ENCODE measurements around the gene TXNDC11.

The TXNDC11 gene

GRCh38 chr16:11687601-11688519, 54.8 kb downstream of the TXNDC11 start:
- no peak for DNase-seq

- no peak for DNase-seq
Observed at GRCh38 chr16:11686713-11687380, 55.8 kb downstream of the TXNDC11 start.

GRCh38 chr16:11685844-11686618, 56.6 kb downstream of the TXNDC11 start:
- DNase-seq, result peak; percentile 19

GRCh38 chr16:11684231-11685025, 58.2 kb downstream of the TXNDC11 start:
- DNase-seq, result no peak

- peak; percentile 40 for DNase-seq
Observed at GRCh38 chr16:11683145-11683544, 59.5 kb downstream of the TXNDC11 start.

GRCh38 chr16:11682655-11683096, 60.0 kb downstream of the TXNDC11 start:
- DNase-seq, result peak; percentile 21

GRCh38 chr16:11681976-11682654, 60.5 kb downstream of the TXNDC11 start:
- peak; percentile 50 for DNase-seq

GRCh38 chr16:11681556-11681955, 61.1 kb downstream of the TXNDC11 start:
- DNase-seq, result peak; percentile 57

GRCh38 chr16:11679941-11680911, 62.4 kb downstream of the TXNDC11 start:
- DNase-seq, result no peak

GRCh38 chr16:11679250-11679649, 63.4 kb downstream of the TXNDC11 start:
- no peak for DNase-seq

GRCh38 chr16:11677959-11678881, 64.4 kb downstream of the TXNDC11 start:
- DNase-seq, result no peak

- DNase-seq, result no peak
Observed at GRCh38 chr16:11677451-11677951, 65.2 kb downstream of the TXNDC11 start.

- no peak for DNase-seq
Observed at GRCh38 chr16:11676799-11677198, 65.9 kb downstream of the TXNDC11 start.

- DNase-seq, result no peak
Observed at GRCh38 chr16:11675561-11676511, 66.8 kb downstream of the TXNDC11 start.

- no peak for DNase-seq
Observed at GRCh38 chr16:11674818-11675560, 67.7 kb downstream of the TXNDC11 start.

- no peak for DNase-seq
Observed at GRCh38 chr16:11674001-11674817, 68.4 kb downstream of the TXNDC11 start.

All from activated CD8-positive, alpha-beta memory T cell treated with anti-CD3 and anti-CD28 coated beads for 24 hours (primary cell).